Measurements from ENCODE around the gene CEP43. TPM values are rescaled to one million over a fixed set of nuclear protein-coding genes. Genes with fewer than 3 reads are reported as not detected.

The CEP43 gene
- total and polyA plus RNA-seq, 4 donors, result 31.5 to 46.3 (median 38.4) TPM

DNA sequence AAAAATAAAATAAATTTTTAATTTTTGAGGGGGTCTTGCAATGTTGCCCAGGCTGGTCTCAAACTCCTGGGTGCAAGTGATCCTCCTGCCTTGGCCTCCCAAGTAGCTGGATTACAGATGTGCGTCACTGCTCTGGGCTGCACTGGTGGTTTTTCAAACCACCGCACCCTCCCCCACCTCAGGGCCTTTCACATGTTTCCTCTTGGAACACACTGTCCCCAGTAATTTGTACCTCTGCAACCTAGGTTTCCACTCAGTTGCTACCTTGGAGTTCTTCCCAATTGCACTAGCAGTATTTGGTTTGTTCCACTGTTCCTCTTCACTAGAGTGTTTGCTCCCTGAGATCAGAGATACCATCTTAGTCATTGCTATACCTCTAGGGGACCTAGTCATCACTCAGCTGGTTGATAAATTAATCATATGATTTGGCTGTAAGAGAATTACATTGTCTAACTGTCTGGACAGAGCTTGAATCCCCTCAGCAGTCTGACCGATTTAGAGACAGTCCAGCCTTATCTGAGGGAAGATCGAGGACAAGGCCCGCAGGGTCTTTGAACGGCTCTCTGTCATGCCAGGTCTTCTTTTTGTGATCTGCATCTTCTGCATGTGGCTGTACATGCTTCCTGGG lies 32.0 kb downstream of the CEP43 start:
- H3K9me3 ChIP-seq (ENCODE audit: control insufficient read depth, insufficient read depth, low read length), result no peaks in the 10 kb centered on the region
- 93% methylated on average over 6 of the region's 6 CpGs for WGBS (ENCODE audit: insufficient coverage)
- no peak overlapping the region for H3K4me3 ChIP-seq (ENCODE audit: low read depth, low read length)
- peaks cover 6% of the 10 kb centered on the region for H3K4me1 ChIP-seq (ENCODE audit: control insufficient read depth, insufficient read depth, low read length)
- H3K36me3 ChIP-seq (ENCODE audit: control insufficient read depth, insufficient read depth, low read length), result peaks cover 19% of the 10 kb centered on the region
- DNase-seq (ENCODE audit: low read depth in 4 of 6, low spot score in 6 of 6), result no peak
- no peaks in the 10 kb centered on the region for H3K27me3 ChIP-seq (ENCODE audit: control insufficient read depth, insufficient read depth, low read length)
- H3K27ac ChIP-seq (ENCODE audit: low read depth, low read length), result no peak overlapping the region

DNA sequence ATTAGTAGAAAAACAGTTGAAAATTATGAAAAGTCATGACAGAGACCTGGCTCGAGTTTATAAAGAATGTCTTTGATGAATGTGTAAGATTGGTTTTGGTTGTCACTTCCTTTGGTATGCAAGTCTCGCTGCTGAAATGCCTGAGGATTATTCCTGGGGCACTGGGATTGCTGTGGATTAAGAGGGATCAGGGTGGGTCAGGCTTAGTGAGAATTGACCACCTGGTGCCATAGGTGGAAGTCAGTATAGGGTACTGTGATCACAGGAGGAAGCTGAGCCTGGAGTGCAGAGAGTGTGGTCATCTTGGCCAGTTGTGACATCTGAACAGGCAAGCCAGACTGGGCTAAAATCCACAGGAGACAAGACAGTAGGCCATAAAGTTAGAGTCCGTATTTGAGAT lies 34.9 kb downstream of the CEP43 start:
- no peak for DNase-seq (ENCODE audit: low read depth in 4 of 6, low spot score in 6 of 6)
- no peaks in the 10 kb centered on the region for H3K9me3 ChIP-seq (ENCODE audit: control insufficient read depth, insufficient read depth, low read length)
- H3K27me3 ChIP-seq (ENCODE audit: control insufficient read depth, insufficient read depth, low read length), result no peaks in the 10 kb centered on the region
- no peaks in the 10 kb centered on the region for H3K4me1 ChIP-seq (ENCODE audit: control insufficient read depth, insufficient read depth, low read length)
- H3K36me3 ChIP-seq (ENCODE audit: control insufficient read depth, insufficient read depth, low read length), result peaks cover 18% of the 10 kb centered on the region
- H3K27ac ChIP-seq (ENCODE audit: low read depth, low read length), result no peak overlapping the region
- no peak overlapping the region for H3K4me3 ChIP-seq (ENCODE audit: low read depth, low read length)
- WGBS (ENCODE audit: insufficient coverage), result 90% methylated on average over 3 of the region's 3 CpGs

DNA sequence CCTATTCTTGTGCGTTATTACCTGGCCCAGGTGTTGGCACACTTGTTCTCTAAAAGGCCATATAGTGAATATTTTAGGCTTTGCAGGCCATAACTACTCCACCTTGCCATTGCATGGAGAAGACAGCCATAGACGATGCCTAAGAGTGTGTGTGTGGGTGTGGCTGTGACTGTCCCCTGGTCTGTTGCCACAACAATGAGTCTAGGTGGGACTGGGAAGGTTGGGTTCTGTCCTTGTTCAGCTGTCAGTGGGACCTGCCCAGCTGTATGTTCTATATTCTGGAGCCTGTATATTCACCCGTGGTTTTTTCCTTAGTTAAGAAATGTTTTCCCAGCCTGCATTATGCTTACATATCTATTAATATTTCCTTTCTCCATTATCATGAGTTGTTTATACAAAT lies 38.6 kb downstream of the CEP43 start:
- WGBS (ENCODE audit: insufficient coverage), result no CpG with 5 or more reads among the region's 3 CpGs

DNA sequence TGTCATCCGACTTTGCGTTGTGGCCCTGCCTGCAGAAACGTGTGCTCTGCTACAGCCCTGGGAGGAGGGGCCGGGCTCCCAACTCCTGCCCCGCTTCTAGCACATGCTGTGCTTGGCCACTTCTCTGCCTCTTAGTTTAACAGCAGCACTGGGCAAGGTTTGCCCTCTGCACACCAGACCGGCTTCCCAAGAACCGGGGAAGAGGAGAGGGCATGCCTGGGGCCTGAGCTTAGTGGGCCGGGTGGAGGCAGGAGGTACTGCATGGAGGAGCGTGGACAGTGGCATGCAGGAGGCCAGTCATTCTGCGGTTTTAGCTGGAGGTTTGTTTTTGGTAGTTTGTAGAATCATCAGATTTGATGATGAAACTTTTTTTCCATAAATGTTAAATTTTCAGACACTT lies 45.5 kb downstream of the CEP43 start:
- no peaks in the 10 kb centered on the region for H3K4me1 ChIP-seq (ENCODE audit: control insufficient read depth, insufficient read depth, low read length)
- WGBS (ENCODE audit: insufficient coverage), result 83% methylated on average over 7 of the region's 10 CpGs
- no peaks in the 10 kb centered on the region for H3K9me3 ChIP-seq (ENCODE audit: control insufficient read depth, insufficient read depth, low read length)
- no peak overlapping the region for H3K27ac ChIP-seq (ENCODE audit: low read depth, low read length)
- H3K4me3 ChIP-seq (ENCODE audit: low read depth, low read length), result no peak overlapping the region
- H3K27me3 ChIP-seq (ENCODE audit: control insufficient read depth, insufficient read depth, low read length), result no peaks in the 10 kb centered on the region
- peaks cover 22% of the 10 kb centered on the region for H3K36me3 ChIP-seq (ENCODE audit: control insufficient read depth, insufficient read depth, low read length)
- no peak for DNase-seq (ENCODE audit: low read depth in 4 of 6, low spot score in 6 of 6)

More for the DNA sequence above, 38.6 kb downstream of the CEP43 start:
- no peaks in the 10 kb centered on the region for H3K27me3 ChIP-seq (ENCODE audit: control insufficient read depth, insufficient read depth, low read length)
- H3K27ac ChIP-seq (ENCODE audit: low read depth, low read length), result no peak overlapping the region
- H3K4me3 ChIP-seq (ENCODE audit: low read depth, low read length), result no peak overlapping the region
- H3K4me1 ChIP-seq (ENCODE audit: control insufficient read depth, insufficient read depth, low read length), result no peaks in the 10 kb centered on the region
- no peaks in the 10 kb centered on the region for H3K9me3 ChIP-seq (ENCODE audit: control insufficient read depth, insufficient read depth, low read length)
- no peak for DNase-seq (ENCODE audit: low read depth in 4 of 6, low spot score in 6 of 6)
- peaks cover 16% of the 10 kb centered on the region for H3K36me3 ChIP-seq (ENCODE audit: control insufficient read depth, insufficient read depth, low read length)

DNA sequence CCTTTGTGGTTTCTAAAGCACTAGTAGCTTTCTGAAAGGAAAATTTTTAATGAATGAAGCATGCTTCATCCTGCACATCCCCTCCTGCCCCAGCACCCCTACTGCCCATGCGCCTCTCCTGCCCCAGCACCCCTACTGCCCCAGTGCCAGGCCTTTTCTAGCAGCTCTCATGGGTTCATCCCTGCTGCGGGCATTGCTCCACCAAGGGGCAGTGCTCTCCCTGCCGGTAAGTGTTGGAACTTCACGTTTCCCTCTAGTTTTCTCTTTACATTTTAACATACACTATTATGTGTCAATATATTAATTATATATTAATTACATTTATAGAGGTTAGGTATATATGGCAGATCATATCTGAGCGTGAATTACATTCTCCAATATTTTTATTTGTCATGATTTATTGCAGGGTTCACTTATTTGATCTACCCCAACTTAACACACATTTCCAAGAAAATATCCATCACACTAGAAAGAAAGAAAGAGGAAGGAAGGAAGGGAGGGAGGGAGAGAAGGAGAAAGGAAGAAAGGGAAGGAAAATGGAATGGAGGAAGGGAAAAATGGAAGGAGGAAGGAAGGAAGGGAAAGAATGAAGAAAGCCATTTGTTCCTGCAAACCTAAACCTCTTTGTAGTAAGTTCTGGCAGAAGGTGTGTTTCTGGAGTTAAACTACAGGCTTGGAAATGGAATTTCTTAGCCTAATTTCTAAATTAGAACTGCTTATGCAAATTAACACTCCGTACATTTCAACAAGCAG lies 46.8 kb downstream of the CEP43 start:
- peaks cover 22% of the 10 kb centered on the region for H3K36me3 ChIP-seq (ENCODE audit: control insufficient read depth, insufficient read depth, low read length)
- H3K4me3 ChIP-seq (ENCODE audit: low read depth, low read length), result no peak overlapping the region
- no peaks in the 10 kb centered on the region for H3K9me3 ChIP-seq (ENCODE audit: control insufficient read depth, insufficient read depth, low read length)
- H3K4me1 ChIP-seq (ENCODE audit: control insufficient read depth, insufficient read depth, low read length), result no peaks in the 10 kb centered on the region
- WGBS (ENCODE audit: insufficient coverage), result 87% methylated on average over 3 of the region's 6 CpGs
- no peaks in the 10 kb centered on the region for H3K27me3 ChIP-seq (ENCODE audit: control insufficient read depth, insufficient read depth, low read length)
- DNase-seq (ENCODE audit: low read depth in 4 of 6, low spot score in 6 of 6), result no peak
- no peak overlapping the region for H3K27ac ChIP-seq (ENCODE audit: low read depth, low read length)

DNA sequence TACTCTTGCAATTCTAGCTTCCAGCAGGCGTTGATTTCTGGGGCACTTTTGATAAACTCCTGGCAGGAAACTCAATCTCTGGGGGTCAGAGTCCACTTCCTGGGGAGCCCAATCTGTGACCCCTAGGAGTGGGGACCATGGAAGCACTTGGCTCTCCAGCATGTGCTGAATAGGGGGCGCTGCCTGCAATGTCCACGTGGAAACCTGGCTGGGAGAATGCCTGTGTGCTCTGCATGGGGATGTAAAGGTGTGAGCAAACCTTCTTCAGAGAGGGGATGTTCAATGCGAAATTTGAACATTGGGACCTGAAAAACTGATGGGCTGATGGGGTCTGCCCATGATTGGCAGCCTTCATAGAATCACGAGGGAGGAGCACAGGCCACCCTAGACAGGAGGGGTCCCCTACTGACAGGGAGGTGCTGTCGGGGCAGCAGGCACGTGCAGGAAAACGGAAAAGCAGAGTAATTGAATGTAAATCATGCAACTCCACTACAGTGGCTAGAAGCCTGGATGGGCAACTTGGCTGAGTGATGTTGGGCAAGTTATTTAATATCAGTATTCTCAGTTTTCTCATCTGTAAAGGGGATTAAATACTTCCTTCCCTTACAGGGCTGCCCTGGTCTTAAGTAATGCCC lies 47.8 kb downstream of the CEP43 start:
- Histone ChIP-seq H3K4me3 (ENCODE audit: low read depth, low read length) (no peak overlapping the region), H3K36me3 (ENCODE audit: control insufficient read depth, insufficient read depth, low read length) (peaks cover 22% of the 10 kb centered on the region), H3K4me1 (ENCODE audit: control insufficient read depth, insufficient read depth, low read length) (no peaks in the 10 kb centered on the region), H3K27ac (ENCODE audit: low read depth, low read length) (no peak overlapping the region), H3K9me3 (ENCODE audit: control insufficient read depth, insufficient read depth, low read length) (no peaks in the 10 kb centered on the region), H3K27me3 (ENCODE audit: control insufficient read depth, insufficient read depth, low read length) (no peaks in the 10 kb centered on the region)
- DNase-seq (ENCODE audit: low read depth in 4 of 6, low spot score in 6 of 6), result no peak
- 77% methylated on average over 5 of the region's 8 CpGs for WGBS (ENCODE audit: insufficient coverage)

DNA sequence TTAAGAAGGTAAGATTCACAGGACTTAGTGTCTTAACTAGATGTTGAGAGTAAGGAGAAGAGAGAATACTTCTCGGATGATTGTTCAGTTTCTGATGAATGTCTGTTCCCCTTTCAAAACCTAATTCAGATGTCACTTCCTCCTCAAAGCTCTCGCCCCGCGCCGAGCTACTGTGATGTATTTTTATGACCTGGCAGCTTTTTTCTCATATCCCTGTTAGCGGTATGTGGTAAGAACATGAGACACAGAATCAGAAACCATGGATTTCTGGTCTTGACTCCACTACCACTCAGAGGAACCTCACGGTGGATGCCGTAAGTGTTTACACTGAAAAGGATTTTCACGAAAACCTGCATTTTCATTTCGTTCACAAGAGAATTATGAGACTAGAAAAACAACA lies 48.4 kb downstream of the CEP43 start:
- DNase-seq (ENCODE audit: low read depth in 4 of 6, low spot score in 6 of 6), result peak in 1 of 6 donors; percentile 13
- H3K27me3 ChIP-seq (ENCODE audit: control insufficient read depth, insufficient read depth, low read length), result no peaks in the 10 kb centered on the region
- no peak overlapping the region for H3K4me3 ChIP-seq (ENCODE audit: low read depth, low read length)
- WGBS (ENCODE audit: insufficient coverage), result 77% methylated on average over 5 of the region's 10 CpGs
- no peaks in the 10 kb centered on the region for H3K4me1 ChIP-seq (ENCODE audit: control insufficient read depth, insufficient read depth, low read length)
- H3K36me3 ChIP-seq (ENCODE audit: control insufficient read depth, insufficient read depth, low read length), result peaks cover 22% of the 10 kb centered on the region
- H3K27ac ChIP-seq (ENCODE audit: low read depth, low read length), result no peak overlapping the region
- no peaks in the 10 kb centered on the region for H3K9me3 ChIP-seq (ENCODE audit: control insufficient read depth, insufficient read depth, low read length)

Small RNA genes within 50 kb of the gene (small RNA-seq; reads per million reads assigned to genes)
- 0.08 reads per million for gene MIR3939 (ENCODE audit: low replicate concordance)

Other genes starting within 250 kb of the CEP43 start
- 10 to 100 TPM; 59.6 to 66.6 TPM for gene RNASET2, start 42.8 kb upstream of the CEP43 start, total RNA-seq
- 10 to 100 TPM; 51.7 to 58.3 TPM for gene RNASET2, start 42.8 kb upstream of the CEP43 start, polyA plus RNA-seq (ENCODE audit: insufficient read length in 2 of 2)
- under 1 TPM in 1 of 2 donors, not detected in 1; 0.17 TPM for gene CCR6, start 123.7 kb downstream of the CEP43 start, total RNA-seq
- not detected for gene CCR6, start 123.7 kb downstream of the CEP43 start, polyA plus RNA-seq (ENCODE audit: insufficient read length in 2 of 2)
- gene GPR31, start 158.6 kb downstream of the CEP43 start, total RNA-seq, result not detected
- not detected for gene GPR31, start 158.6 kb downstream of the CEP43 start, polyA plus RNA-seq (ENCODE audit: insufficient read length in 2 of 2)